ENCODE results near the gene PSME4.
"Not testable (repeated sequence)": the region's sequence is repeated elsewhere in the genome, so short reads cannot be mapped to it uniquely, and the experiment has no call there.

Gene PSME4

GRCh38 chr2:53942280-53942679 is 28.5 kb downstream of the PSME4 start:
- no peak for DNase-seq
- TF ChIP-seq GATA1 (IDR thresholded peaks at IDR 0.05; ENCODE audit: low read depth, low read length) (no peak), POLR2A (IDR thresholded peaks at IDR 0.05; ENCODE audit: low read length) (no peak)

DNA sequence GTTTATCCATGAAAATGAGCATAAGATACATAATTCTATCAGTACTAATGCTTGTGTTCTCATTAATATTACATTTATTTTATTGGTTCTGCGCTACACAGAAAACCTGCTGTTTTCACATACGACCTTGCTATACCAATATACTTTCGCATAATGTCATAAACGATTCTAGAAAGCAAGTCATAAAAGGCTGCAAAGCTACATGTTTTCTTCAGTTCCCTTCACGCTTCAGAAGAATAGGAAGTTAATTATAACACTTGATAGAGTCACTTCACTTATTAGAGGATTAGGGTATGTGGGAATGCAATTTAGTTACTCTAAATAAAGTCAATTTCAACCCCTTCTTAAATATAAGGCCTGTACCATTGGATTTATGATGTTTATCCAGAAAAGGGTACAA is 29.0 kb downstream of the PSME4 start:
- no peak for TF ChIP-seq POLR2A (IDR thresholded peaks at IDR 0.05; ENCODE audit: low read length)
- DNase-seq = no peak

GRCh38 chr2:53939656-53940055 is 31.1 kb downstream of the PSME4 start:
- no peak for TF ChIP-seq GATA1 (IDR thresholded peaks at IDR 0.05; ENCODE audit: low read depth, low read length)
- TF ChIP-seq POLR2A (IDR thresholded peaks at IDR 0.05; ENCODE audit: low read length) = no peak
- DNase-seq = no peak

DNA sequence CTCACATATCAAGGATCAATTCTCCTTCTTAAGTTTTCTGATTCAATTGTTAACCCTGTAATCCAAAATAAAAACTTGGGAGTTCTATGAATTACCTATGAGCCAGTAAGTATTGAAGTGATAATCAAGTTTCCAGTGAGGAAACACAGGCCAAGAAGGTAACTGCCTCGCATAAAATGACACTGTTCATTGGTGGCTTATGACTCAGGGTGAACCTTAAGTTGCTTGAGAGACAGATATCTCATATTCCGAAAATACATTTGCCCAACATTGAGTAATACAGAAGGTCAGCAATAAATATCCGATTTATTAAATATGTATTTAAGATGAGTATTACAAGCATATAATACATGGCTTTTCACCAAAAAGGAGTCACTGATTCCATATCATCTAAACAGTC is 31.9 kb downstream of the PSME4 start:
- DNase-seq = no peak
- TF ChIP-seq GATA1 (IDR thresholded peaks at IDR 0.05; ENCODE audit: low read depth, low read length) (no peak), POLR2A (IDR thresholded peaks at IDR 0.05; ENCODE audit: low read length) (no peak)

GRCh38 chr2:53933329-53933728 is 37.5 kb downstream of the PSME4 start:
- TF ChIP-seq POLR2A (IDR thresholded peaks at IDR 0.05; ENCODE audit: low read length) (no peak), GATA1 (IDR thresholded peaks at IDR 0.05; ENCODE audit: low read depth, low read length) (no peak)
- DNase-seq = no peak

- not testable (repeated sequence) for DNase-seq
These were observed 44.5 kb downstream of the PSME4 start for GRCh38 chr2:53926321-53926720.

DNA sequence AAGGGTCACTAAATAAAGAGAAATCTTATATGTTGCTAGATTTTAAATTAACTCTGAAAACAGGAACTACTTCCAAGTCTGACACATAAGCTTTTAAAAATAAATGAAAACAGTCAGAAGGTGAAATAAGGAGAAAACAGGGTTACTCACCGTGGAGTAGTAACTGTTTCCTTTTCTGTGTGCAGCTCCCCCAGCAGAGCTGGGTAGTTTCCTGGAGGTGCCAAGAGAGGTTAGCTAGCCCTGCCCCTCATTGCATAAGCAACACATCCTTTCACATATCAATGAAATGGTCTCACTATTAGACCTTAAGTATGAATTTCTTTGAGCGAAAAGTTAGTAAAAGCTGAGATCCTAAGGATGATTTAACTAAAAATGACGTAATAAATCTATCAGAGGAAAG is 57.1 kb downstream of the PSME4 start:
- no peak for TF ChIP-seq GATA1 (IDR thresholded peaks at IDR 0.05; ENCODE audit: low read depth, low read length)
- TF ChIP-seq POLR2A (IDR thresholded peaks at IDR 0.05; ENCODE audit: low read length) = no peak
- no peak for DNase-seq

DNA sequence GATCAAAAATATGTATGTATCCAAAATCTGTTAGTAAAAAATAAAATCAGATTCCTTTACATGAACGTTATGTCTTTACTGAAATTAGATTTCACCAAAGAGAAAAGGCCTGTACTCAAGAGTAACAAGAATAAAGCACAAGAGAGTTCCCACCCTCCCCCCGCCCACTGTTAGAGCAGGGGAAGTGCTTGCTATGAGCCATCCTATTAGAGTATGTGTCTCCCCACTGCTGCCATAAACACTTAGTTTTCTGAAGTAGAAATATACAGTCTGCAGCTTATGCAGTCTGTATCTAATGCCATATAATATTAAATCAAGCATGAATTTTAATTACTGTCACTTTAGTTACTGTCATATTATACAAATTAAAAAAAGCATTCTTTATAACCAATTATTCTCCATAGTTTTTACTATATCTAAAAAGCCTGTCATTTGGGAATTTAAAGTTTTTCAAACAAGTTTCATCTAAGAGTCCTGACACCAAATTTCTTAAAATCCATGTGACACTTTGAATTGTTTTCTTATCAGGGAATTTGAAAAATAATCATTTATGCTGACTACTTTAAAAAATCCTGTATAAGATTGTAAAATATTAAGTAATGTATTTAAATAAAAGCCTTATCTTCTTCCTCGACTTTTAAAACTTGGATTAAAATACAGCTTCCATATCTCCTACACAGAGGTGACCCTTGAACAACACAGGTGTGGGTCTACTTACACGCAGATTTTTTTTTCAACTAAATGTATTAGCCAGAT is 59.2 kb downstream of the PSME4 start:
- DNase-seq = no peak
- TF ChIP-seq POLR2A (IDR thresholded peaks at IDR 0.05; ENCODE audit: low read length) = no peak
- no peak for TF ChIP-seq GATA1 (IDR thresholded peaks at IDR 0.05; ENCODE audit: low read depth, low read length)

GRCh38 chr2:53907582-53907981 is 63.2 kb downstream of the PSME4 start:
- TF ChIP-seq GATA1 (IDR thresholded peaks at IDR 0.05; ENCODE audit: low read depth, low read length) (no peak), POLR2A (IDR thresholded peaks at IDR 0.05; ENCODE audit: low read length) (no peak)
- no peak for DNase-seq

- DNase-seq = no peak
- no peak for TF ChIP-seq POLR2A (IDR thresholded peaks at IDR 0.05; ENCODE audit: low read length)
These were observed 65.4 kb downstream of the PSME4 start for GRCh38 chr2:53905396-53905795.

GRCh38 chr2:53903011-53903410 is 67.8 kb downstream of the PSME4 start:
- TF ChIP-seq GATA1 (IDR thresholded peaks at IDR 0.05; ENCODE audit: low read depth, low read length) (no peak), POLR2A (IDR thresholded peaks at IDR 0.05; ENCODE audit: low read length) (no peak)
- no peak for DNase-seq

- no peak for DNase-seq
- TF ChIP-seq POLR2A (IDR thresholded peaks at IDR 0.05; ENCODE audit: low read length) (no peak), GATA1 (IDR thresholded peaks at IDR 0.05; ENCODE audit: low read depth, low read length) (no peak)
These were observed 69.6 kb downstream of the PSME4 start for GRCh38 chr2:53901192-53901591.

- TF ChIP-seq POLR2A (IDR thresholded peaks at IDR 0.05; ENCODE audit: low read length) = no peak
- no peak for DNase-seq
These were observed 73.9 kb downstream of the PSME4 start for GRCh38 chr2:53896864-53897263.

- no peak for TF ChIP-seq POLR2A (IDR thresholded peaks at IDR 0.05; ENCODE audit: low read length)
- no peak for TF ChIP-seq GATA1 (IDR thresholded peaks at IDR 0.05; ENCODE audit: low read depth, low read length)
- DNase-seq = no peak
These were observed 84.2 kb downstream of the PSME4 start for GRCh38 chr2:53886406-53887280.

- DNase-seq = no peak
- TF ChIP-seq GATA1 (IDR thresholded peaks at IDR 0.05; ENCODE audit: low read depth, low read length) (no peak), POLR2A (IDR thresholded peaks at IDR 0.05; ENCODE audit: low read length) (no peak)
These were observed 85.9 kb downstream of the PSME4 start for GRCh38 chr2:53884883-53885282.

Measured in erythroblast (primary cell).